Cerebellar cortex (tissue), 1 donor: ENCODE results near the gene PDE7B.
"Not testable (repeated sequence)": the region's sequence is repeated elsewhere in the genome, so short reads cannot be mapped to it uniquely, and the experiment has no call there.

Source experiments
- DNase-seq: peaks from one replicate; pipeline ENCODE4 v3.0.0-alpha.2; 2015; ENCODE audit warnings: low spot score

PDE7B gene

DNA sequence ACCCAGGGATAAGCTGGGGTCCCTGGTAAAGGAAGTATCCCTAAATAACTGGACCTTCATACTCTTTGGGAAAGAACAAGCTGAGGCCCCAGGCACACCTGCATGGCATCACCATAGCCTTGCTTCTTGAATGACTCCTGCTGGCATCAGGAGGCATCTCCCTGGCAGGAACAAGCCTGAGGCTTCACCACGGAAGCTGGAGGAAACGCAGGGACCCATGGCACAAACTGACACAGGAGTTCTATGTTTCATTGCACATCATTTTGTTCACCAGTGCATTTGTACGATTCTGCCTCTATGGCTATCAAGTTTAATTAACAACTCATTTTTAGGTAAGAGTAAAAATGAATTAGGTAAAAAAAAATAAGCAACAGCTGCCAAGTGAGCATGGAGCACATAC, 619 bp upstream of the PDE7B start:
- no peak for DNase-seq

DNA sequence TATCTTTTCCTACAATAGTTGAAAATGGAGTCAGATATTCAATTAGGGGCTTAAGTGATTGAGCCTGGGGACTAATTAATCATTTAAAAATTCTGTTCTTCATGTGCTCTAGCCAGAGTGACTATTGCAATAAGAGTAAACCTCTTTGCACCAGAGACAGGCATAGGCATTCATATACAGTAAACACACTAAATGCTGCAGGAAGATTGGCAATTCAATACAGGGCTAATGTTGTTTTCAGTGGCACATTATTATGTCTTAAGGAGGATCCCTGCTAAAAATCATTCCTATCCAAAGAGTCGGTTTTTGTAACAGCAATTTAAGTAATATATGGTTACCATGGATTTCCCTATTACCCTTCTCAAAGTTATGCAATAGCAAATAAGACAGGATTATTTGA, 1.2 kb downstream of the PDE7B start:
- no peak for DNase-seq

DNA sequence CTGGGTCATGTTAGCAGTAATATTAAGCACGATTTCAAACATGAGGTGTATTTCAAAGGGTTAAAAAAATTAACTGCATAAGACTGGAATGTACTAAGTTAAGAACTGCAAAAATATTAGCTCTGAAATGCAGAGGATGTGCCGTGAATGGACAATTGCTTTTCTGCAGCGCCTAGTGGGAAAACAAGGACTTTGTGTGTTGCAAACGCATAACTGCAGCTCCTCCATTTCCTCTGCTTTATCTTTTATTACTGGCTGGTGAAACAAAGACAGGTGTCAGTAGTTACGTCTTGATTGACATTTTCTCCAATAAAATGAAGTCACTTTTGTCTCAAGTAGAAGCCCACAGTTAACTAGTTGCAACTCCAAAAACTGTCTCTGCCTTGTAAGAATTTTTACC, 1.7 kb downstream of the PDE7B start:
- no peak for DNase-seq

DNA sequence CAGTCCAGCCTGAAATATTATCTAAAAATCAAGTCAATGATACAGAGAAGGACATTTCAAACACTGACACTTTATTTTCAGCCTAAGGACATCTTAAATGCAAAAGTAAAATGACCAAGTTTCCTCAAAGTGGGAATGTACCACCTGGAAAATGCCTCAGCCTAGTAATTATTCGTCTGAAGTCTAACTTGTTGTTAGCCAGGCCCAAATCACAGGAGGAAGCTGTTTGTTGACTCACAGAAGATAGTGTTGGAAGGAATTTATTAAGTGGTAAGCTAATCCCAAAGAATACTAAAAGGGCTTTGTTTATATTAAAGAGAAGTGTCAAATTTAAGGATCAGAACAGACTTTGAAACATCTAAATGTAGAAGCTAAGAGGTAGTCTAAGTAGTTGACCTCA, 2.5 kb downstream of the PDE7B start:
- DNase-seq: no peak

DNA sequence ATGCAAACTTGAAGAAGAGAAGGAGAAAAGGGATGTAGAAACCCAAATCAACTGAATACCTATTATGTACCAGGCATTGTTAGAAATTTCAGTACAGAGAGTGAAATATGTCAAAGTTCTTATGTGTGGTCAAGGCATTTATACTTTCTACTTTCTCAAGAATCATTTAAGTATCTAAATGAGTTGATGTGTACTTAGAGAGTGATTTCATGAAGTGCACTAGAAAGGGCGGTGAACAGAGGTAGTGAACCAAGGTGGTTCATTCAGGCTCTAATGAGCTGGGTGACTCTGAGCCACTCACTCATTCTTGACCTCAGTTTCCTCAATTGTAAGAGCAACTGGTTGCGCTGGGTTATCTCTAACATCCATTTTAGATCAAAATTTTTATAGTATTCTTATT, 3.3 kb downstream of the PDE7B start:
- DNase-seq: no peak

DNA sequence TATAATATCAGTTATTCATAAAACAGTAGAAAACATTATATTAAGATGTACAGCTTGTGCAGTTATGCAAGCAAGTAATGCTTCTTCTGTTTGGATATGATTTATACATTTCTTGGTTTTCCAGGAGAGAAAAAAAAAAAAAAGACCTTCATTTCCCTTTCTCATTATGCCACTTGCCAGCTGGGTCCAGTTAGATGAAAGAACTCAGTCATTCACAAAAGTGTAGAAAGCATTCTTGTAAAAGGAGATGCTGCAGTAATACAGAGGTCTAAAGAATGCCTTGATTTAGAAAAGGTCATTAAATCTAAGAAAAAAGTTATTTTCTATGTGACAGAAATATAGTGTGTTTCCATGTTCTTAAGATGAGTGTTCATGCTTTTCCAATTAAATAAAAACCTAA, 7.4 kb downstream of the PDE7B start:
- no peak for DNase-seq

DNA sequence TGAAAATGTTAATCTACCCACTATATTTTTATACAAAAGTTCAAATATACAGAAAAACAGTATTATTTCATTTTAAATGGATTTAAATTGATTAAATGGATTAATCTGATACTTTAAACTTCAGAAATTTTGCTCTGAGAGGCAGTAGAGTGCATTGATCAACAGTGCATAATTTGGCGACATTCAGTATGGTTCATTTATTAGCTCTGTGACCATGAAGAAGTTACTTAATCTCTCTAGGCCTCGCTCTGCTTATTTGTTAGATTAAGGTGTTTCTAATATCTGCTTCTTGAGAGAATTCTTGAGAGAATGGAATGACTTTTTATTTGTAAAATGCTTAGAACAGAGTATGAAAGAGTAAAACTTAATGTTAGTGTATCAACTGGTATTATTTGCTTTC, 8.9 kb downstream of the PDE7B start:
- DNase-seq: no peak

DNA sequence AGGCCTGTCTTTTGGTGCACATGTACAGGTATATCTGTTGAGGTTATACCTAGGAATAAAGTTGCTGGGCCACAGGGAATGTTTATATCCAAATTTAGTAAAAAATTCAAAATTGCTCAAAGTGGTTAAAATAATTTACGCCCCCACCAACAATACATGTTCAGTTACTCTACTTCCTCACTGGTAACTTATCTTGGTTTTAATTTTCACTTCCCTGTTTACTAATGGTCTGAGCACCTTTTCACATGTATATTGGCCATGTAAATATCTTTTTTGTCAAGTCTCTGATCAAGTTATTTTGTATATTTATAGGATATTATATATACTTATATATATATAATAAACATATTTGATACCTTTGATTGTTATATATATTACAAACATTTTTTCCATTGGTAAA, 9.7 kb downstream of the PDE7B start:
- no peak for DNase-seq

DNA sequence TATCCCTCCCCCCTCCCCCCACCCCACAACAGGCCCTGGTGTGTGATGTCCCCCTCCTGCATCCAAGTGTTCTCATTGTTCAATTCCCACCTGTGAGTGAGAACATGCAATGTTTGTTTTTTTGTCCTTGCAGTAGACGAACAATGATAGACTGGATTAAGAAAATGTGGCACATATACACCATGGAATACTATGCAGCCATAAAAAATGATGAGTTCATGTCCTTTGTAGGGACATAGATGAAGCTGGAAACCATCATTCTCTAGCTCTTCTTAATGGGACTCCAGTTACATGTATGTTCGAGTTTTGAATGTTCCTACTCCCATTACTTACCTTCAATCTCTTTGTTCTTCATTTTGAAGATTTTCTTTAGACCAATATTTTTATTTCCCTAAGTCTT, 13.4 kb downstream of the PDE7B start:
- not testable (repeated sequence) for DNase-seq

DNA sequence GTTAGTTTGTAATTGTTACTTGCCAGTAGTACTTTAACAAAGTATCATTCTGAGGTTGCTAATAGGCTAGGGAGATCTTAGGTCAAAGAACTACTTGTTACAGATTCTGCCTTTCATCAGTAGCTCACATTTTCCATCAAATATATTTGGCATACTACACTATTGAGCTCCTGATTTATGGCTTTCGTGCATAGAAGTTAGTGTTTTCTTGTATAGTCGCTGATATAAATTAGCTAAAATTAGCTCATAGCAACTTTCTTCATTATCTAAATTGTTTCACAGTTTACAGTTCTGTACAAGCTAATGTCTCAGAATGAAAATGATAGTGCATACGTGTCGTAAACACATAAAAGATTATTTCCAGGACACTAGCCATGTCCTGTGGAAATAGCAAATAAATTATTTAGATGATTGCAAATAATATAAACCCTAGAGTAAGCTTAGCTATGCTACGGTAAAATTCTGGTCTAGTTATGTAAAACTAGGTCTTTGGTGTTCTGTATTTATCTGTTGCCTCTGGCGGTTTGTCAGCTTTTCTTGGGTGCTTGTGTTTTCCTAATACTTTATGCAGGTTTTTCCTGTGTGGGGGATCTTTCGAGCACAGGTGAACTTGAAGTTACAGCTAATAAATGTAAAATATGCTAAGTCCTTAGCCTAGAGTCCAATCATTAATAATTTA, 15.1 kb downstream of the PDE7B start:
- no peak for DNase-seq

DNA sequence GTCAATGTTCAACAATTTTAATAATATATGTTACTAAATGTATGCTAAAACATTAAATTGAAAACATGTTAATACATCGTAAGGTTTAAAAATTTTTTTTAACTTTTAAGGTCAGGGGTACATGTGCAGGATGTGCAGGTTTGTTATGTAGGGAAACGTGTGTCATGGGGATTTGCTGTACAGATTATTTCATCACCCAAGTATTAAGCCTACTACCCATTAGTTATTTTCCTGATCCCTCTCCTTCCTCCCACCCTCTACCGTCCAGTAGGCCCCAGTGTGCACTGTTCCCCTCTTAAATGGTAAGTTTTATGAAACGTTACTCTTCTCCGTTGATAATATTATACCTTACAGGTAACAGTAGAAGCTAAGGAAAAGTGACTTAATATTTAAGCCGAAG, 15.8 kb downstream of the PDE7B start:
- DNase-seq: no peak

DNA sequence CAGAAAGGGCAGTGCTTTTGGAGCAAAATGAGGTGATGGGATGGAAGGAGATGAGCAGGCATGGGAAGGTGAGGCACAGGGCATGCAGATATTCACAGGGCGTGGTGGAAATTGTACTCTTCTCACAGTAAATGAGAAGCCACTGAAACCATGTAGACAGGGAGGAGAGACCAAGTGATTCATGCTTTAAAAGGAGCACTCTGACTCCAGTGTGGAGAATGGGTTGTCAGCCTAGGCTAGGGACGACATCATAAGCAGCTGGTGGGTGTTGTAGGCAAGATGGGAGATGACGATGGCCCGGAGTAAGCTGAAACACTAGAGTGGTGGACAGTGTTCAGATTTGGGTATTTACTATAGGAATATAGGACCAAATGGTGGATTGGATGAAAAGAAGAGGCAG, 18.4 kb downstream of the PDE7B start:
- no peak for DNase-seq

DNA sequence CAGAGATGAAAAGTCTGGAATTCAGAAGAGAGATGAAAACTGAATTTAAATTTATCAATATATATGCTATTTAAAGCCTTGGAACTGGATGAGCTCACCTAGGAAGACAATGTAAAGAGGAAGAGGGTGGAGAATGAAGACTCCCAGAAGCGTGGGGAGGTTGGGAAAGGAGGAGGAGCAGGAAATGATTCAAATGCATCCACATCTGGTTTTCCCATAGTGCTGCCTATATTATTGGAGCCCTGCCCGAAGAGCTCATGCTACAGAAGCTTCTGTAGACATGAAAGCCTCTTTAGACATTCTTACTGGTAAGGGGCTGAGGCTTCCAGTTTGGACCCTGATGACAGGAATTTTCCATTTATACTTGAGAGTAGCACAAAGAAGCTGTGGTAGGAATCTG, 19.2 kb downstream of the PDE7B start:
- no peak for DNase-seq

DNA sequence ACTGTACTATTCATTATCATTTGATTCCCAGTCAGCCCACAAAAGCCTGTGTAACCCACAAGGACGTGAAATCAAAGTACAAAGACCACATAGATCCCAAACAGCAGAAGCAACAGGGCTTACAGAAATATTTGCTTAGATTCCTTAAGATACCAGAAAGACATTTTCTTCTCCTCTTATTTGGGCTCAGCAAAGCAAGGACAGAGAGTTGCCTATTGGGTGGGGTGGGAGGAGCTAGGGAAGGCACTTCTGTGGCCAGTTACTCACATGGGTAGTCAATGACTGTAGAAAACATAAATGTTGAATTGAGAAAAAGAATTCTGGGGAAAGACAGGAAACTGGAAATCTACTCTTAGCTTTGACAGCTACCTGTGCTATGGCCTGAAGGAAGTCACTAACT, 19.8 kb downstream of the PDE7B start:
- no peak for DNase-seq

DNA sequence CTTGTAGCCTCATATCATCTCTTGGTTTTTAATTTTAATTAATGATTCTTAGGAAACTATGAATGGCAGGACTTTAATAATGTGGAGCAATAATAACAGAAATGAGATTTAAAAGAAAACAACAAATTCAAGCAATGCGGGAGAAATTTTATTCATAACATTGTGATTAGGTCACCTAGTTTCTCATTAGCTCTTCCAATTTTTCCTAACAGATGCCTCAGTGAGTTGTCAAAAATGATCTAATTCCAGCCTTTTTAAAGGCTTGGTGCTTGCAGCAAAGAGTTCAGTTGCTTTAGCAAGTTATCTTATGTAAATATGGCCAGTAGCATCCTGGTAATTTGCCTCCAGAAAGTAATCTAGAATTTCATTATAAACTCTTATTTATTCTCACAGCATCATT, 20.4 kb downstream of the PDE7B start:
- no peak for DNase-seq

DNA sequence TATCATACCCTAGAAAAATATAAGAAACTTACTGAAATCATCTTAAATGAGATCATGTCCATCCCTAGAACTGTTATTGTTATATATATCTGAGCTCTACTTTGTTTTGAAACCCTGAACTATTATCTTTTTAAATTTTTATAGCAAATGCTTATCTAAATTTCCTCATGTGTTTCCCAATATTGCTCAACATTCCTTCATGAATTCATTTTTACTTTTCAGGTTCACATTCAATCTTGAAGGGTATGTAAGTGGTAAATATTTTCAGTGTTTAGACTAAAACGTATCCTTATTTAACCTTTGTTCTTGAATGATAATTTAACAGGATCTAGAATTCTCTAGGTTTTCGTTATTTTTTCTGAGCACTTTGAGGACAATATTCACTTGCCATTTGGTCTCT, 23.9 kb downstream of the PDE7B start:
- no peak for DNase-seq

DNA sequence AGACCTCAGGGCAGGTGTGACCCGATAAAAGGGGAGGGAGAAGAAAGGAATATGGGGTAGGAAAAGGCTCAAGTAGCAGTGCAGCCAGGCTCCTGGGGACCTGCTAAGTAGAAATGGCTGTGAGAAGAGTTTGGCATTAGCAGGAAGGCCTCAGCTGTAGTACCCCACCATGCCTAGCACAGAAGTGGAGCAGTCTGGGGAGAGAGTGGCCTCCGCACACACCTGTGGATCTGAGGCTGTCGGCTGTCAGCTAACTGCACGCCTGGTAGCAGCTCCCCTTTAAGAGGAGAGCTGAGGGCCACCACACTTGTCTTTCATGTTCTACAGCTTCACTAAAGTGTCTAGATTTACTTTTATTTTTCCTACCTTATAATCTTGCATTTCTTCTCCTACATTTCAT, 24.6 kb downstream of the PDE7B start:
- no peak for DNase-seq

DNA sequence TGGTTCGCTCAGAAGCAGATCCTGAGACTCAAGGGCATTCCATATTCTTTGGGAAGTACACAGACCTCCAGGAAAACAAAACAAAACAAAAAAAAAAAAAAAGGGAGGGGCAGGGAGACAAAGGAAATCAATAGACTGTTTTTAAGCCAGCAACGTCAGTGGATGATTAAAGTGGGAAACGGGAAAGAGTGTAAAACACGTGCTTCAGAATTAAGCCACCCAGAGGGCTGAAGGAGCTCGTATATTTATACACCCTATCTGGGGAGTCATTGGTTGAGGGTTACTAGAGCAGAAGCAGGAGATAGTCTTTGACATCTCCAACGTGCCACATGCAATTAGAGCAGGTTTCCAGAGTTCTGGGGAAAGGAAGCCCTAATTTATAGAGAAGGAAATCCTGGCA, 26.2 kb downstream of the PDE7B start:
- no peak for DNase-seq

DNA sequence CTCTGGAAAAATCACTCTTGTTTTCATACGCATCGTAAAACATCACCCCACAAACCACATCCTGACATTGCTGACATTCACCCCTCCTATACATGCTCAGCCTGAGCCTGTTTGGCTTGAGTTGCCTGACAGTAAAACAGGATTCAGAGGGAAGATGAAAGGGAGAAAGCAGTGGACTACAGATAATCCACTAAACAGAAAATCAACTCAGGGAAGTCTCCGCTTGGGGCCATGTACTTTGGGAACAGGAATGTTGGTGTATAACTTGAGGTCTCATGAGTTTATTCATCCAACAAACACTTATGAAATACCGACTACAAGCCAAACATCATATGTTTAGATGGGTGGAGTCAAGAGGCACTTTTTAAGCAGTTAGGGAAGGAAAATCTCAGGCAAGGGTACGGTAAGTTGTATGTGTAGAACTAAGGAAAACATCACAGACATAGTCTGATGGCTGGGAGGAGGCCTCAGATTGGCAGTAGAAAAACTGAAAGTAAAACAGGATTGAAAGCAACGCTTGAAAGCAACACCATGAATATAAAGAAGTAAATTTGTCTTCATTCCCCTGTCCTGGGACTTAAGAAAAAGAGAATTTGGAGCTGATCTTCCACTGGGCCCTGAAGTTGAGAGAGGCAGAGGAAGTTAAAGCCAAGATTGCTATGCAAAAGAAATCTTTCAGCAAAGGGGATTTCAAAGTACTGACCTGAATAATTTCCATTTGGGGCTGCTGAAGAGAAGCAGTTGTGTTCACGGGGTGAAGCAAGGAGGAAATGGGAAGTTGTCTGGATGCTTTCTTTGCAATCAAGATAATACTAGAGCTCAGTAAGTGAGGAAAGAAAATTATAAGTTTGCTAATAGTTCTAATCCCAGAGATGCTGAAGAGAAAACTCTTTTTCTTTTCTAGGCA, 28.8 kb downstream of the PDE7B start:
- no peak for DNase-seq

DNA sequence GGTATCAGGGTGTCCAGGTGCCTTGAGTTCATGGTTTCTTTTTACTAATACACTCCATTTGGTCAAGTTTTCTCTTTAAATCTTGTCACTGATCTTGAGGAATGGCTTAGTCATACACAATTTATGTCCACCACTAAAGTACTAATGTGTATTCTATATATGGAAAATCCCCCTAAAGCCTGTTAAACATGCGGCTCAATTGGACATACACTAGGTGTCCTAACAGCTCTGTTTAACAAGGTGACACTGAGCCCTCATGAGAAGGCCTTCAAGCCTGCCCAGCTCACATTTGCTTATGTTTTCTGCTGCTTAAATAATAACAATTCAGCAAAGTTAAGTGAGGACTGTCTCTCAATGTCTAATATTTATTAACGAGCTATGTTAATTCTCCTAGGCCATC, 31.5 kb downstream of the PDE7B start:
- no peak for DNase-seq

DNA sequence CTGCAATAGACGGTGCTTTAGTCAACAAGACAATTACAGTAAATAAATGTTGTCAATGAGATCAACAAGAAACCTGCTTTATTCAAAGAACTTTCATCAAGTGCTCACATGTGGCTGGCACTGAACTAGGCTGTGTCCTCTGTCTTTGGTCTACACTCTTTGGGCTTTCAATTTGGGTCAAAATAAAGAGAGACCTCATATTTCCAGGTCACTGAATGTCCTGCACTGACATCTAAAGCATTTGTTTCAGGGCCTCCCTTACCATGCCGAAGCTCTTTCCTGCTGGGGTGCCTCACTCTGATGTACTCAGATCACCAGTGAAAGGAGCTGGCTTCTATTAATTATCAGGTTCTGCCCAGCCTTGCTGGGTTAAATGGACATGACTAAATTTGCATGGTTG, 32.0 kb downstream of the PDE7B start:
- no peak for DNase-seq

DNA sequence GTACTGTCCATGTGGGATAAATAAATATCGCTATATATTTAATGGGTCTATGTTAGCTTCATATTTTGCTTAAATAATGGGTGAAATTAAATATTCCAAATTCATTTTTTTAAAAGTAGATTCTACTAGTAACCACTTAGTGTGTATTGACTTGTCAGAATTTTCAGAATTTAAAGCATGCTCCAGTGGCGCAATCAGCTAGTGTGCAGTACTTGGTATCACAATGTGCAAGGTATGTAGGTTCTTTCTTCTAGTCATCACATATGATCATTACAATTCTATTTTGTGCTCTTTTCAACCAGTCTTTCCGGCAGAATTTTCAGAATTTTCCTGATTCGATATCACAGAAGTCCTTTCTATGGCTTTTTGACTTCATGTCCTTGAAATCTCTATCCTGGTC, 32.6 kb downstream of the PDE7B start:
- DNase-seq: no peak

DNA sequence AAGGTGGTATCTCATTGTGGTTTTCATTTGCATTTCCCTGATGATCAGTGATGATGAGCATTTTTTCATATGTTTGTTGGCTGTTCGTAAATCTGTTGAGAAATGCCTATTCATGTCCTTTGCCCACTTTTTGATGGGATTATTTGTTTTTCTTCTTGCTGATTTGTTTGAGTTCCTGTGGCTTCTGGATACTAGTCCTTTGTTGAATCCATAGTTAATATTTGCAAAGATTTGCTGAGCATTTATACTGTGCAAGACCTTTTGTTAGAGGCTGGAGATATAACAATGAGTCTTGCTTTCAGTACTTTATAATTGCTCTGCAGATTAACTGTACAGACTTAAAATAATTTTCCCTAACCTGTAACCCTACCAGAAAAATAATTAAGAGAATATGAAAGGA, 35.6 kb downstream of the PDE7B start:
- DNase-seq: no peak

DNA sequence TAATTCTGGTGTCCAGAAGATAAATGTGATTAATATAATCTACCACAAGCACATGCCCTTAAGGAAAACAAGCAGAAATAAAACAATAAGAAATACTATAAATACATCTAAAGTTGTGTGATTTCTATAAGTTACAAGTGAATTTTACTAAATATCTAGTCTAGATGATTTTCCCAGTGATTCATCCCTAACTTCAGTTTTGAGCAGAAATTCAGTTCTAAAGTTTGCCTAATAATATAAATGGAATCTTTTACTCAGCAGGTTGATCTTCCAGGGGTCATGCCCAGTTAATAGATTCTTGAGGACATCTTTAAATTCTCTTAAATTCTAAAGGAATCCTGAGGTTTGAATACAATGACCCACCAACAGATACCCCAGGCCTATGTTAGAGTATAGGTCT, 37.3 kb downstream of the PDE7B start:
- no peak for DNase-seq
